Right lobe of liver (tissue), 4 donors: ENCODE data around the gene LDLRAD4.

ENCODE experiments used
- POLR2A ChIP-seq: fragments of 450-650 bp; IDR thresholded peaks from one replicate; pipeline ENCODE4 v1.6.1; 2017; ENCODE audit warnings: antibody characterized with exemption, mild to moderate bottlenecking
- TF ChIP-seq, protein P1 (sequence below), 4 donors: fragments of 200-600 bp in 3 of 4; fragments of 450-650 bp in 1 of 4; IDR thresholded peaks; one replicate each; pipeline versions ENCODE4 v1.5.1 to v1.8.0; 2016 to 2022; ENCODE audit warnings: antibody characterized with exemption in 4 of 4, mild to moderate bottlenecking in 2 of 4
- donor health status: DM: no; HTN: no; CAD: no.
- donor health status: DM: no; HTN: no; CAD: no.
- donor health status: DM: no; HTN: yes; CAD: no.

DNA sequence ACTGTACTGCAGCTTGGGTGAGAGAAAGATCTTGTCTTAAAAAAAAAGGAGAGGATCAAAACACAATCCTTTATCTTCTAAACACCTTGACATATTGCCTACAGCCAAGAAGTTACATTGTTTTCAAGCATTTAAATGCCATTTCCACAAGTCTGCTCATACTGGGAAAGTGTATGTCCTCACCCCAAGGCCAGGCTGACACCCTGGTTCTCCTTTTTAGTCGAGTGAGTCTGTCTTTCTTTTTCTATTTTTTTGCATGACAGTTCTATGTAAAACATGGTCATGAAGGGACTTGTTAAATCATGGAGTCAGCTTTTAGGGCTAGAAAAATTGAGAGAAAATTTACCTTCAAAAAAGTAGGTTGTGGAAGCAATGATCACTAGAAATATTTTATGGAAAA is 274.5 kb downstream of the LDLRAD4 start:
- TF ChIP-seq POLR2A: no peak
- TF ChIP-seq, protein P1, sequence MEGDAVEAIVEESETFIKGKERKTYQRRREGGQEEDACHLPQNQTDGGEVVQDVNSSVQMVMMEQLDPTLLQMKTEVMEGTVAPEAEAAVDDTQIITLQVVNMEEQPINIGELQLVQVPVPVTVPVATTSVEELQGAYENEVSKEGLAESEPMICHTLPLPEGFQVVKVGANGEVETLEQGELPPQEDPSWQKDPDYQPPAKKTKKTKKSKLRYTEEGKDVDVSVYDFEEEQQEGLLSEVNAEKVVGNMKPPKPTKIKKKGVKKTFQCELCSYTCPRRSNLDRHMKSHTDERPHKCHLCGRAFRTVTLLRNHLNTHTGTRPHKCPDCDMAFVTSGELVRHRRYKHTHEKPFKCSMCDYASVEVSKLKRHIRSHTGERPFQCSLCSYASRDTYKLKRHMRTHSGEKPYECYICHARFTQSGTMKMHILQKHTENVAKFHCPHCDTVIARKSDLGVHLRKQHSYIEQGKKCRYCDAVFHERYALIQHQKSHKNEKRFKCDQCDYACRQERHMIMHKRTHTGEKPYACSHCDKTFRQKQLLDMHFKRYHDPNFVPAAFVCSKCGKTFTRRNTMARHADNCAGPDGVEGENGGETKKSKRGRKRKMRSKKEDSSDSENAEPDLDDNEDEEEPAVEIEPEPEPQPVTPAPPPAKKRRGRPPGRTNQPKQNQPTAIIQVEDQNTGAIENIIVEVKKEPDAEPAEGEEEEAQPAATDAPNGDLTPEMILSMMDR (IDR thresholded peaks at IDR 0.05): no peak
